ENCODE data around the gene TMEM61.
A peak's percentile ranks its signal among the peaks of the same experiment; 100 is the strongest.

Gene TMEM61

DNA sequence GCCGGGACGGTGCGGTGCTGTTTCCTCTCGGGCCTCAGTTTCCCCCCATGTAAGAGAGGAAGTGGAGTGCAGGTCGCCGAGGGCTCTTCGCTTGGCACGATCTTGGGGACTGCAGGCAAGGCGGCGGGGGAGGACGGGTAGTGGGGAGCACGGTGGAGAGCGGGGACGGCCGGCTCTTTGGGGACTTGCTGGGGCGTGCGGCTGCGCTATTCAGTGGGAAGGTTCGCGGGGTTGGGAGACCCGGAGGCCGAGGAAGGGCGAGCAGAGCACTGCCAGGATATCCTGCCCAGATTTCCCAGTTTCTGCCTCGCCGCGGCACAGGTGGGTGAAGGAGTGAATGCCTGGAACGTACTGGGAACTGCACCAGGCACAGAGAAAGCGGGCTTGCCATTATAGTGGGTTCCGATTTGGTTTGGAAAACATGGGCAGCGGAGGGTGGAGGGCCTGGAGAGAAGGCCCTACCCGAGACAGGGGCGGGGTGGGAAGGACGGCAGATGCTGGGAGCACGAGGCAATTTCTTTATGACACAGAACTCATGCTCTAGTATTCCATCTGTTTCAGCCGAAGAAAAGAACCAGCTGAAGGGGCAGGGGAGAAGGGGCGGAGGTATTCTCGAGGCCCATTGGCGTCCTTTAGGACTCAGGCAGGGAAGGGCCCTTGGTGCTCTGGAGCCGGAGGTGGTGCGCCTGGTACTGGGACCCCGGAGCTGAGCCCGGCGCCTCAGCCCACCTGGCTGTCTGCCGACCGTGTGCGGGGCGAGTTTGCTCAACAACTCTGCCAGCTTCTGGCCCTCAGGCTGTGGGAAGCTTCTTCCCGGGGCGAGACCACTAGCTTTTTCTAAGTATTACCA is 59.9 kb downstream of the TMEM61 start:
- DNase-seq: no peak

- DNase-seq: peak; percentile 5 to 18
Observed at GRCh38 chr1:55040933-55041494, 60.6 kb downstream of the TMEM61 start.

DNA sequence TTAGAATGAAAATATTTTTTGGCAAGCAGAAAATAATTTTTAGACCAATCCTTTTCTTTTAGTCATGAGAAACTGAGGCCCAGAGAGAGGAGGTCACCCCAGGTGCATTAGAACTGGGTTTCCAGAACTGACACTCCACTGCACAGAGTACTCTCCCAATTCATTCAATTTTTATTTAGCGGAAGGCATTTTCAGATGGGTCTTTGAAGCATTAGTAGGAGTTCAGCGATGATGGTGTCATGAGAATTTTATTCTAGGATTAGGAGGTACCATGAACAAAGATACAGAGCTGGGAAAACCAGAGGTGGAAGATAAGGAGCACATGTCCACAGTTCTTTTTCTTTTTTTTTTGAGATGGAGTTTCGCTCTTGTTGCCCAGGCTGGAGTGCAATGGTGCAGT is 61.2 kb downstream of the TMEM61 start:
- DNase-seq: no peak

Data from inflammatory macrophage treated with lipopolysaccharide for 1 hour (primary cell).